Neural cell (in vitro differentiated cells): Measurements from ENCODE around the gene SH3GLB2. TPM values are rescaled to one million over a fixed set of nuclear protein-coding genes. Genes with fewer than 3 reads are reported as not detected.

Experiments
- H2AFZ ChIP-seq: fragments of 200-600, 300-800 bp; sonication (generic), shearing (Covaris generic); 2 replicates; pipeline ENCODE4 v1.6.0; 2014; ENCODE audit warnings: low read depth, mild to moderate bottlenecking, antibody characterized with exemption, low read length, moderate library complexity
- H3F3A ChIP-seq: fragments of 200-600 bp; shearing (Covaris generic); 2 replicates; pipeline ENCODE4 v1.6.1; 2016; ENCODE audit warnings: mild to moderate bottlenecking, moderate library complexity, mixed read lengths, antibody characterized with exemption, low read length; ENCODE audit not compliant: insufficient read depth, poor library complexity, severe bottlenecking
- H3K27ac ChIP-seq: fragments of 200-600, 300-800 bp; sonication (generic), shearing (Covaris generic); 2 replicates; pipeline ENCODE4 v1.5.1; 2014; ENCODE audit warnings: mild to moderate bottlenecking, low read length, moderate library complexity
- H3K27me3 ChIP-seq: fragments of 300-800, 200-600 bp; sonication (generic), shearing (Covaris generic); 2 replicates; pipeline ENCODE4 v1.6.0; 2014; ENCODE audit warnings: mild to moderate bottlenecking, low read depth, low read length, moderate library complexity; ENCODE audit not compliant: insufficient read depth
- H3K36me3 ChIP-seq: fragments of 300-800, 200-600 bp; sonication (generic), shearing (Covaris generic); 2 replicates; pipeline ENCODE4 v1.5.1; 2014; ENCODE audit warnings: mild to moderate bottlenecking, antibody characterized with exemption, low read length, moderate library complexity; ENCODE audit not compliant: insufficient read depth
- H3K4me2 ChIP-seq: fragments of 300-800, 200-600 bp; sonication (generic), shearing (Covaris generic); 2 replicates; pipeline ENCODE4 v1.6.0; 2014; ENCODE audit warnings: mild to moderate bottlenecking, low read length
- H3K4me3 ChIP-seq: fragments of 300-800, 200-600 bp; sonication (generic), shearing (Covaris generic); 2 replicates; pipeline ENCODE4 v1.5.1; 2014; ENCODE audit warnings: mild to moderate bottlenecking, low read length, moderate library complexity
- H3K79me2 ChIP-seq: fragments of 200-600 bp; shearing (Covaris generic); replicated peaks from 2 replicates; pipeline ENCODE4 v1.6.0; 2014; ENCODE audit warnings: mild to moderate bottlenecking, low read length, moderate library complexity; ENCODE audit not compliant: insufficient read depth
- H3K9ac ChIP-seq: fragments of 300-800, 200-600 bp; sonication (generic), shearing (Covaris generic); 2 replicates; pipeline ENCODE4 v1.6.1; 2016; ENCODE audit warnings: mild to moderate bottlenecking, low read length, mixed read lengths
- H3K9me2 ChIP-seq: fragments of 200-600 bp; shearing (Covaris generic); 2 replicates; pipeline ENCODE4 v1.6.1; 2016; ENCODE audit warnings: mild to moderate bottlenecking, low read length, mixed read lengths; ENCODE audit not compliant: insufficient read depth
- H3K9me3 ChIP-seq: fragments of 200-600, 300-800 bp; sonication (generic), shearing (Covaris generic); 2 replicates; pipeline ENCODE4 v1.6.1; 2016; ENCODE audit warnings: mild to moderate bottlenecking, mixed run types, low read length, moderate library complexity, mixed read lengths
- H4K20me1 ChIP-seq: fragments of 200-600 bp; shearing (Covaris generic); 2 replicates; pipeline ENCODE4 v1.6.1; 2016; ENCODE audit warnings: mild to moderate bottlenecking, mixed run types; ENCODE audit not compliant: insufficient read depth
- EP300 ChIP-seq: fragments of 450-650 bp; conservative IDR thresholded peaks from 2 replicates; pipeline ENCODE4 v1.6.1; 2014; ENCODE audit warnings: antibody characterized with exemption, mild to moderate bottlenecking, moderate library complexity; ENCODE audit not compliant: poor library complexity, severe bottlenecking
- EZH2 ChIP-seq: fragments of 200-600, 300-800 bp; shearing (Covaris generic), sonication (generic); IDR thresholded peaks from 2 replicates; pipeline ENCODE4 v1.6.1; 2014; ENCODE audit warnings: antibody characterized with exemption, low read length, borderline replicate concordance, mild to moderate bottlenecking; ENCODE audit not compliant: insufficient read depth, poor library complexity, severe bottlenecking
- MXI1 ChIP-seq: fragments of 450-650 bp; conservative IDR thresholded peaks from 2 replicates; pipeline ENCODE4 v1.6.1; 2014; ENCODE audit warnings: antibody characterized with exemption, mild to moderate bottlenecking; ENCODE audit not compliant: poor library complexity, severe bottlenecking
- POLR2AphosphoS5 ChIP-seq: IDR thresholded peaks from 2 replicates; pipeline ENCODE4 v1.6.1; 2012
- RAD21 ChIP-seq: fragments of 450-650 bp; conservative IDR thresholded peaks from 2 replicates; pipeline ENCODE4 v1.6.1; 2014; ENCODE audit warnings: antibody characterized with exemption, mild to moderate bottlenecking, moderate library complexity
- SMC3 ChIP-seq: fragments of 450-650 bp; conservative IDR thresholded peaks from 2 replicates; pipeline ENCODE4 v1.6.1; 2014; ENCODE audit warnings: antibody characterized with exemption, mild to moderate bottlenecking, moderate library complexity; ENCODE audit not compliant: poor library complexity
- TAF1 ChIP-seq: IDR thresholded peaks from 2 replicates; pipeline ENCODE4 v1.6.1; 2012; ENCODE audit warnings: low read depth
- polyA plus RNA-seq: library from polyadenylated mRNA; depleted of rRNA; stranded (reverse); fragments of >200 nt; gene quantifications from 2 replicates; pipeline ENCODE4 v1.2.3, GENCODE V29; 2014
- TF ChIP-seq, protein P1 (sequence below): IDR thresholded peaks from 2 replicates; pipeline ENCODE4 v1.6.1; 2012; ENCODE audit warnings: borderline replicate concordance
- TF ChIP-seq, protein P2 (sequence below): fragments of 450-650 bp; IDR thresholded peaks from 2 replicates; pipeline ENCODE4 v1.5.1; 2014; ENCODE audit warnings: antibody characterized with exemption, mild to moderate bottlenecking, moderate library complexity; ENCODE audit not compliant: poor library complexity, severe bottlenecking

SH3GLB2 gene
- polyA plus RNA-seq, 1 donor from 2014 or later = 128 TPM

DNA sequence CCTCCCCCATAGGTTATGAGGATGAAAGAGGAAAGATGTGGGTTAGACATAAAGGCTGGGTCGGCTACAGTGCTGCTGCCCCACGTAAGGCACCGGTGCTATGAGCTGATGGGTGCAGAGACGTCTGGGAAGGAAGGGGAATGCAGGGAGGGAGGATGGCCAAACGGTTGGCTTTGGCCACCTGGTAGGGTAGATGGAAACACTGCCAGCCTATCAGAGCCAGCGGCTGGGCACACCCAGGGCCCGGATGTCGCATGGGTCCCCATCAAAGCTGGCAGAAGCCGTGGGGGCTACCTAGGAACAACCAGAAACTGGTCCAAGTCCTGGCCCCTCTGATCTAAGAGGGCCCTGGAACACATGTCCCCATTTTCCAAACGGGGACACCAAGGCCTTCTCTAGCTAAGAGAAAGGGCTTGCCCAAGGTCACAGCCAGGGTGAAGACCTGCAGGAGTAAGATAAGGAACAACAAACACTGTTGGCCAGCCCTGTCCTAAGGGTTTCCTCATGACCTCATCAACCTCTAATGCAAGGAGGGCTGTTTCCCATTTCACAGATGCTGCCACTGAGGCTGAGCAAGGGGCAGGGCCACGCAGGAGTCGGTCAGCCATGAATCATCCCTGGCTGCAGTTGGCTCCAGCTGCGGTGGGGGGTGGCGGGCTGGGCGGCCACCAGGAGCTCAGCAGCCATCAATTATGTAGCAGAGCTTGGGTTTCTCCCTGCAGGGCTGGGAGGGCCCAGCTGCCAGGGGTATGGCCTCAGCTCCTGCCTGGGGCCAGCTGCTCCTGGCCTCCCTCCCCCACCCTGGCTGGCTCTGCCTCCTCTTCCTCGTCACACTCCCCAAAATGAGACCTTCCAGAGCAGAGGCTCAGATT, 4.9 kb downstream of the SH3GLB2 start:
- Histone ChIP-seq H4K20me1 (no peaks in the 10 kb centered on the region), H3K79me2 (peaks cover 15% of the 10 kb centered on the region), H3K9me2 (no peaks in the 10 kb centered on the region), H3K9me3 (no peaks in the 10 kb centered on the region), H3K9ac (no peak overlapping the region), H3K27ac (no peak overlapping the region), H3F3A (no peaks in the 10 kb centered on the region), H3K27me3 (no peaks in the 10 kb centered on the region), H2AFZ (no peak overlapping the region), H3K4me3 (no peak overlapping the region), H3K4me2 (no peak overlapping the region), H3K36me3 (no peaks in the 10 kb centered on the region)
- TF ChIP-seq EP300 = no peak
- TF ChIP-seq, protein P1, sequence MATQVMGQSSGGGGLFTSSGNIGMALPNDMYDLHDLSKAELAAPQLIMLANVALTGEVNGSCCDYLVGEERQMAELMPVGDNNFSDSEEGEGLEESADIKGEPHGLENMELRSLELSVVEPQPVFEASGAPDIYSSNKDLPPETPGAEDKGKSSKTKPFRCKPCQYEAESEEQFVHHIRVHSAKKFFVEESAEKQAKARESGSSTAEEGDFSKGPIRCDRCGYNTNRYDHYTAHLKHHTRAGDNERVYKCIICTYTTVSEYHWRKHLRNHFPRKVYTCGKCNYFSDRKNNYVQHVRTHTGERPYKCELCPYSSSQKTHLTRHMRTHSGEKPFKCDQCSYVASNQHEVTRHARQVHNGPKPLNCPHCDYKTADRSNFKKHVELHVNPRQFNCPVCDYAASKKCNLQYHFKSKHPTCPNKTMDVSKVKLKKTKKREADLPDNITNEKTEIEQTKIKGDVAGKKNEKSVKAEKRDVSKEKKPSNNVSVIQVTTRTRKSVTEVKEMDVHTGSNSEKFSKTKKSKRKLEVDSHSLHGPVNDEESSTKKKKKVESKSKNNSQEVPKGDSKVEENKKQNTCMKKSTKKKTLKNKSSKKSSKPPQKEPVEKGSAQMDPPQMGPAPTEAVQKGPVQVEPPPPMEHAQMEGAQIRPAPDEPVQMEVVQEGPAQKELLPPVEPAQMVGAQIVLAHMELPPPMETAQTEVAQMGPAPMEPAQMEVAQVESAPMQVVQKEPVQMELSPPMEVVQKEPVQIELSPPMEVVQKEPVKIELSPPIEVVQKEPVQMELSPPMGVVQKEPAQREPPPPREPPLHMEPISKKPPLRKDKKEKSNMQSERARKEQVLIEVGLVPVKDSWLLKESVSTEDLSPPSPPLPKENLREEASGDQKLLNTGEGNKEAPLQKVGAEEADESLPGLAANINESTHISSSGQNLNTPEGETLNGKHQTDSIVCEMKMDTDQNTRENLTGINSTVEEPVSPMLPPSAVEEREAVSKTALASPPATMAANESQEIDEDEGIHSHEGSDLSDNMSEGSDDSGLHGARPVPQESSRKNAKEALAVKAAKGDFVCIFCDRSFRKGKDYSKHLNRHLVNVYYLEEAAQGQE = no peak
- TF ChIP-seq TAF1 = no peak
- TF ChIP-seq MXI1 = no peak
- no peak for TF ChIP-seq RAD21
- no peak for TF ChIP-seq EZH2
- TF ChIP-seq SMC3 = no peak
- TF ChIP-seq, protein P2, sequence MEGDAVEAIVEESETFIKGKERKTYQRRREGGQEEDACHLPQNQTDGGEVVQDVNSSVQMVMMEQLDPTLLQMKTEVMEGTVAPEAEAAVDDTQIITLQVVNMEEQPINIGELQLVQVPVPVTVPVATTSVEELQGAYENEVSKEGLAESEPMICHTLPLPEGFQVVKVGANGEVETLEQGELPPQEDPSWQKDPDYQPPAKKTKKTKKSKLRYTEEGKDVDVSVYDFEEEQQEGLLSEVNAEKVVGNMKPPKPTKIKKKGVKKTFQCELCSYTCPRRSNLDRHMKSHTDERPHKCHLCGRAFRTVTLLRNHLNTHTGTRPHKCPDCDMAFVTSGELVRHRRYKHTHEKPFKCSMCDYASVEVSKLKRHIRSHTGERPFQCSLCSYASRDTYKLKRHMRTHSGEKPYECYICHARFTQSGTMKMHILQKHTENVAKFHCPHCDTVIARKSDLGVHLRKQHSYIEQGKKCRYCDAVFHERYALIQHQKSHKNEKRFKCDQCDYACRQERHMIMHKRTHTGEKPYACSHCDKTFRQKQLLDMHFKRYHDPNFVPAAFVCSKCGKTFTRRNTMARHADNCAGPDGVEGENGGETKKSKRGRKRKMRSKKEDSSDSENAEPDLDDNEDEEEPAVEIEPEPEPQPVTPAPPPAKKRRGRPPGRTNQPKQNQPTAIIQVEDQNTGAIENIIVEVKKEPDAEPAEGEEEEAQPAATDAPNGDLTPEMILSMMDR = no peak
- TF ChIP-seq POLR2AphosphoS5 = no peak

DNA sequence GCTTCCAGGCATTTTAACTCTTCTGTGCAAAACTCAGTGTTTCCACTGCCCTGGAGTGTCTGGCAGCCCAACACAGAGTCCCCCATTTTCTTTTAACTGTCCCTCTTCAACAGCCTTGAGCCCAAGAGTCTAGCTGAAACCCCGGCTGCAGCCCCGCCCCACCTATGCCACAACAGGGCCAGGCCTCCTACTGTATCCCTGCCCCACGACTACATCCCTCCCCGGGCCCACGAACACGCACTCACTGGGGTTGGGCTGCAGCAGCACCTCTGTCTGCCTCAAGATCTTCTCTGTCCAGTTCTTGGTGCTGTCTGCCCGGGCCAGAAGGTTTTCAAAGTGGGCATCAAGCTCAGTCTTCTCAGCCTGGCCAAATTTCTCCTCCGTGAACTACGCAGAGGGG, 6.1 kb downstream of the SH3GLB2 start:
- Histone ChIP-seq H2AFZ (no peak overlapping the region), H3K9me3 (no peaks in the 10 kb centered on the region), H3K27me3 (no peaks in the 10 kb centered on the region), H3K79me2 (peaks cover 9% of the 10 kb centered on the region), H4K20me1 (no peaks in the 10 kb centered on the region), H3K27ac (no peak overlapping the region), H3K4me2 (no peak overlapping the region), H3K9ac (no peak overlapping the region), H3K4me3 (no peak overlapping the region), H3F3A (no peaks in the 10 kb centered on the region), H3K36me3 (no peaks in the 10 kb centered on the region), H3K9me2 (no peaks in the 10 kb centered on the region)
- no peak for TF ChIP-seq EZH2
- TF ChIP-seq, protein P1 = no peak
- no peak for TF ChIP-seq SMC3
- TF ChIP-seq TAF1 = no peak
- no peak for TF ChIP-seq POLR2AphosphoS5
- TF ChIP-seq EP300 = no peak
- TF ChIP-seq RAD21 = no peak
- TF ChIP-seq, protein P2 = no peak
- no peak for TF ChIP-seq MXI1
